ENCODE data around the gene TARDBP. TPM values are rescaled to one million over a fixed set of nuclear protein-coding genes. Genes with fewer than 3 reads are reported as not detected.
"Not testable (repeated sequence)": the region's sequence is repeated elsewhere in the genome, so short reads cannot be mapped to it uniquely, and the experiment has no call there.

The TARDBP gene
- total RNA-seq, 1 experiment from 2014 or later: 107 TPM

GRCh38 chr1:11042995-11043874, 30.8 kb downstream of the TARDBP start:
- no peak for DNase-seq (ENCODE audit: low read depth)

- DNase-seq (ENCODE audit: low read depth): no peak
Measured at GRCh38 chr1:11044086-11044848, 31.8 kb downstream of the TARDBP start.

- no peak for DNase-seq (ENCODE audit: low read depth)
Measured at GRCh38 chr1:11044849-11045427, 32.5 kb downstream of the TARDBP start.

- no peak for DNase-seq (ENCODE audit: low read depth)
Measured at GRCh38 chr1:11045428-11046269, 33.2 kb downstream of the TARDBP start.

- no peak for DNase-seq (ENCODE audit: low read depth)
Measured at GRCh38 chr1:11046270-11046566, 33.8 kb downstream of the TARDBP start.

- DNase-seq (ENCODE audit: low read depth): no peak
Measured at GRCh38 chr1:11046625-11047365, 34.3 kb downstream of the TARDBP start, which contains the start of gene MASP2. TSS of gene MASP2 (minus strand) at chr1:11047239. CDS start at chr1:11047207, 32 bp downstream.

GRCh38 chr1:11051121-11051520, 38.7 kb downstream of the TARDBP start:
- DNase-seq (ENCODE audit: low read depth): not testable (repeated sequence)

GRCh38 chr1:11051781-11052511, 39.5 kb downstream of the TARDBP start:
- DNase-seq (ENCODE audit: low read depth): no peak

- no peak for DNase-seq (ENCODE audit: low read depth)
Measured at GRCh38 chr1:11052839-11053757, 40.6 kb downstream of the TARDBP start.

- peak; percentile 25 for DNase-seq (ENCODE audit: low read depth)
Measured at GRCh38 chr1:11053758-11054137, 41.3 kb downstream of the TARDBP start.

- DNase-seq (ENCODE audit: low read depth): no peak
Measured at GRCh38 chr1:11054181-11054580, 41.7 kb downstream of the TARDBP start.

- no peak for DNase-seq (ENCODE audit: low read depth)
Measured at GRCh38 chr1:11054666-11055065, 42.2 kb downstream of the TARDBP start.

GRCh38 chr1:11055676-11056075, 43.2 kb downstream of the TARDBP start:
- DNase-seq (ENCODE audit: low read depth): no peak

- DNase-seq (ENCODE audit: low read depth): no peak
Measured at GRCh38 chr1:11056504-11056903, 44.0 kb downstream of the TARDBP start.

- DNase-seq (ENCODE audit: low read depth): no peak
Measured at GRCh38 chr1:11057477-11057876, 45.0 kb downstream of the TARDBP start.

GRCh38 chr1:11058026-11058425, 45.6 kb downstream of the TARDBP start:
- DNase-seq (ENCODE audit: low read depth): no peak

- no peak for DNase-seq (ENCODE audit: low read depth)
Measured at GRCh38 chr1:11058595-11059154, 46.2 kb downstream of the TARDBP start.

GRCh38 chr1:11059155-11059967, 46.9 kb downstream of the TARDBP start:
- DNase-seq (ENCODE audit: low read depth): peak; percentile 26

Data from Daoy (cell line).